ENCODE measurements around the gene DHDDS.

The DHDDS gene

DNA sequence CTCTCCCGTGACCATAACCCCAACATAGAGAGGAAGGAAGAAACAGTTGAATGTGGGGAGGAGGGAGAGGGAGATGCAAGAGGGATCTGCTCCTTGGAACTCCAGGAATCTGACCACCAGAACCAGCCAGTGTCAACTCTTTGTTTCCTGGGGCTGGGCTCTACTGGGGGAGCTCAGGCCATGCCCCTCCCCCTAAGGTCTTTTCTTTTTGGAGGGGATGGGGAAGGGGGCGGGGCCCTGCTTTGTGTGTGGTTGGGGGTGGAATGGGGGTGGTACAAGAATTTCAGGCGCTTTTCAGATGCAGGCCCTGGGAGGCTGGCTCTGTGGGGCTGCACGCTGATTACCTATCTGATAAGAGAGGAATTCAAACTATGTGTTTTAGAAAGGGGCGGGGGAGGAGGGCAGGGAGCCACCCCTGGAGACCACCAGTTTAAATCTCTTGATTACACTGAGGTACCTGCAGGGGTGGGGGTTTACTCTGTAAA lies 13.2 kb upstream of the DHDDS start:
- no peak for DNase-seq

DNA sequence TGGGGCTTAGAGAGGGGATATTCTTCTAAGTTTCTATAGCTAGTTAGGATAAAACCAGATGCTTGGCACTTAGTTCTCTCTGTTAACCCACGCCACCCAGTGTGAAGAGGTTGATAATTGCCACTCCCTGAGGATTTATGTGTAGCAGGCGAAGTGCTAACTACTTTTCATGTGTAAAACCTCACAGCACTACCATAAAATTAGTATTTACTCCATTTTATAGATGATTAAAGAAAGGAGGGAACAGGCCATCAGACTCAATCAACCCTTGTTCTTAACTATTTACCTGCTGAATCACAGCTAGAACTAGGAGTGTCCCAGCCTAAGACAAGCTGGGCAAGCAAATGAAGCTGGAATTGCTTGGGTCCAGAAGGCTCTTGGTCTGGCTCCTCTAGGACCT lies 12.6 kb upstream of the DHDDS start:
- DNase-seq, result no peak

DNA sequence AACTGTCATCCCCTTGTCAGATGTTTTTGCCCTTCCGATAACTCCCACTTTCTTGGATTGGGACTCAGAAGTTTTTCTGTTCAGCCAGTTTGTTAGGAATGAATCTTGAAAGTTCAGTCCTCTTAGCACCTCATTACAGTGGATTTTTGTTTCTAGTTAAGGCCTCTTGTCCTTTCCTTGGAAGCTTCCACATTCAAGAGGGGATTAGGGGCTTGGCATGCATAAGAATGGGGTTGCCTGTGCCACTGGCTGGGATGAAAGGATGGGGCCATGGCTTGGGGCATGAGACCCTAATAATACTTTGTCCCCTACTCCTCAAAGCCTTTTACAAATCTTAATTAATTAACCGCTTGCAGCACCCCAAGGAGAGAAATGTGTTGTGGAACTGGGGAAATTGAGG lies 2.4 kb upstream of the DHDDS start:
- DNase-seq, result no peak

DNA sequence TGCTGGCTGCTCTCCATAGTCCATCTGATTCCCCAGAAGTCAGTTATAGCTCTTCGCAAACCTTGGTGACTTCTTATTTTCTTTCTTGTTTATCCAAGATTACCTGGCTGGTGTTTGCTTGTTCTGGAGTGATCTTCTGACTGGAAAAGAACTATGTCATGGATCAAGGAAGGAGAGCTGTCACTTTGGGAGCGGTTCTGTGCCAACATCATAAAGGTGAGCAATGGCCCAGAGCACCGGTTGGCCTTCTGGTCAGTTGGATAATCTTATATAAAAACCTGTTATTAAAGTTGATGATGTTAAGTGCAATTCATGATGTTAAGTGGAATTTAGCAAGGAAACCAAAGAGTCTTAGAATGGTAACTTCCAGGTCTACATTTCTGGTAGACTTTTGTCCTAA lies 672 bp downstream of the DHDDS start:
- no peak for DNase-seq

GRCh38 chr1:26434161-26434752 lies 2.1 kb downstream of the DHDDS start:
- no peak for DNase-seq

GRCh38 chr1:26438041-26438440 lies 5.9 kb downstream of the DHDDS start:
- no peak for DNase-seq

DNA sequence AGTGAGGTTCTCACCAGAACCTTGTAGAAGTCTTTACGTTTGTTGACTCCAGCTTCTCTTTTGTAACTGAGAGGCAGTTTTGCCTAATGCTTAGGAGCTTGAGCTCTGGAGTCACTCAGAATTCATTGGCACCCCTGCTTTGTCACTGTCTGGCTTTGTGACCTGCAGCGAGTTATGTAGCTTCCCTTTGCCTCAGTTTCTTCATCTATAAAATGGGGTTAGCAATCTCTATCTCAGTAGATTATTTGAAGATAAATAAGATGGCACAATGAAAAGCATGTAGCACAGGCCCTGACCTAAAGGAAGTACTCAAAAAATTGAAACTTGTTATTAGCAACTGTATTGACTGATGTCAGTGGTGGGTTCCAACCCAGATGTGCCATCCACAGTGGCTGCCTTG lies 8.1 kb downstream of the DHDDS start:
- DNase-seq, result no peak

GRCh38 chr1:26449868-26450267 lies 17.7 kb downstream of the DHDDS start:
- DNase-seq, result no peak

DNA sequence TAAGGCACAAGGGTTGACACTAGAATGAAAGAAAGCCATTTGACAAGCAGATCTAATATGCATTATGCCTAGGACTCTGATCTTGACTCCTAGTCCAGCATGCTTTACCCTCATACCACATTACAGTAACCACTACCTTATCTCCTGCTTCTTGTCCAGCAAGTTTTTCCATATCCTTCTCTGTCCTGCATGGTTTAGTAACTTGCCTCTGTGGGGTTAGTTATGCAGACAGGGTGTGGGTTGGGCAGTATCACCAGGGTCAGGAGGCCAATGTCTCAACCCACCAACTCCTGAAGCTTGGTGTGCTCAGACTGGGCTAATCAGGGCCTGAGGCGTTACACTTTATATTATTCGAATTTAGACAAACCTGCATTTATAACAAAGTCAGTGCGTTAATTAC lies 18.8 kb downstream of the DHDDS start:
- no peak for DNase-seq

DNA sequence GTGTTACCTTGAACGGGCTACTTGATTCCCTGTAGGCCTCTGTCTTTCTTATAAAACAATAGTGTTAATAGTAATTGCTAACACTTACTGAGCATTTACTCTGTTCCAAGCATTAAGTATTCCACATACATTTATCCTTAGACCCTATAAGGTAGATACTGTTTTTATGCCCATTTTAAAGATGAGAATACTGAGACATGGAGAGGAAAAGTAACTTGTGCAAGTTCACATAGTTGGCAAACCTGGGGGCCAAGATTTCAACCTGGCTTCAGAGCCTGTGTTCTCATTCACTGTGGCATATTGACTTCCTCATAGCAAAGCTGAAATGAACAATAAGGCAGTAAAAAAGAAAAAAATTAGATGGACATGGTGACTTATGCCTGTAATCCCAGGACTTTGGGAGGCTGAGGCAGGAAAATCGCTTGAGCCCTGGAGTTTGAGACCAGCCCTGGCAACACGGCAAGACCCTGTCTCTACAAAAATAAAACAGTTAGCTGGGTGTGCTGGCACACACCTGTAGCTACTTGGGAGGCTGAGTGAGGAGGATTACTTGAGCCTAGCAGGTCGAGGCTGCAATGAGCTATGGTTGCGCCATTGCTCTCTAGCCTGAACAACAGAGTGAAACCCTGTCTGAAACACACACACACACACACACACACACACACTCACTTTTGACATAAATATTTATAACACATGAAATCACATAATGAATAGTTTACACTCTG lies 20.5 kb downstream of the DHDDS start:
- no peak for DNase-seq

GRCh38 chr1:26459148-26459547 lies 27.0 kb downstream of the DHDDS start:
- DNase-seq, result no peak

DNA sequence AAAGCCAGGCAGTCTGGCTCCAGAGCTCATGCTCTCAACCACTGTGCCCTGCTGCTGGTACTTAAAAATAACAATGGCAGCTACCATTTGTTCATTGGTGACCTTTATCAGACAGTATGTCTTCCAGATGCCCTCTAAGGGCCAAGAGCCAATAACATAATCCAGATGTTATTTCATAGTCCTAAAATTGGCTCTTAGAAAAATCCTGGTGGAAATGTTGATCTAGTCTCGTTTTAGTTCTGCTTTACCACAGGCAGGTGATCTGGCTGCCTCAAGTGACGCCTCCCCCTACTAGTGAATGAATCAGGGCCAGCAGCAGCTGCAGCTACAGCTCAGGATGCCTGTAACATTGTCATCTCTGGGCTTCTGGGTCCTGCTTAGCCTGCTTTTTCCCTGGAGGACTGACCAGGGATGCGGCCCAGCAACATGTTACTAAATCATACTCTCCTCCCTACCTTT lies 27.5 kb downstream of the DHDDS start:
- peak; percentile 76 for DNase-seq

DNA sequence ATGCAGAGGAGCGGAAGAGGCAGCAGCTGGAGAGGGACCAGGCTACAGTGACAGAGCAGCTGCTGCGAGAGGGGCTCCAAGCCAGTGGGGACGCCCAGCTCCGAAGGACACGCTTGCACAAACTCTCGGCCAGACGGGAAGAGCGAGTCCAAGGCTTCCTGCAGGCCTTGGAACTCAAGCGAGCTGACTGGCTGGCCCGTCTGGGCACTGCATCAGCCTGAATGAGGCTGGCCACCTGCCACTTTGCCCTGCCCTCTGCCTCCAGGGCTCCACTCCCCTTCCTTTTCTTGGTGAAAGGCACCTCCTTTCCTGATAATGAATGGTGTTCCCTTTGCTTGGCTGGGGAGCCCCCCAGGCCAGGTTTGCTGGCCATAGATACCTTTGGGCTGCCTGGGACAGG lies 36.8 kb downstream of the DHDDS start:
- DNase-seq, result peak; percentile 76

- peak; percentile 90 for DNase-seq
Measured at GRCh38 chr1:26469558-26469957, 37.4 kb downstream of the DHDDS start.

DNA sequence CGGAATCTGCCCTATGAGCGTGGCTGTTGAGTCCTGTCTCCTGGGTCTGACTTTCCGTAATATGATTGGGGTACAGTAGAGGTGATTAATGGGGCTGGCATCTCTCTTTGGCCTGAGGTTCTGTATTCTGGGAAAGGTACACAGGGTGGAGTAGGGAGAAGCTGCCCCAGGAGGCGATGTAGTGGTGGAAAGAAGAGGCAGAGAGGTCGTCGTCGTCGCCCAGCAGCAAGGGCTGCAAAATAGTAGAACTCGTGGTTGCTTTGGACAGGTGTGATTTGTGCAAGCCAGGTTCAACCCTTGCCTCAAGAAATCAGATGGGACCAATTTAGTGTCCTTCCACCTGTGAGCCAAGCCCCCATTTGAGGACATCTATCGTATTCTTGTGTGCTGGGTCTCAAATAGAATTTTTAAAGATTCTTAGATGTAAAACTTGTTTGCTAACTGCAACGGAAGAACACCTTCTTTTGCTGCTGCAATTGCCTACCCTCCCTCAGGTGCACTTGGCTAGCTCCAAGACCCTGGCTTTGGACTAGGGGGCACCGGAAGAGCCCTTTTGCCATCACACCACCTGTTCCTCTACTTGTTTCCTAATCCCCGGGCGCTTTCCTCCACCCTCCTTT lies 38.9 kb downstream of the DHDDS start:
- no peak for DNase-seq

GRCh38 chr1:26471498-26472319 lies 39.6 kb downstream of the DHDDS start:
- DNase-seq, result peak; percentile 85

DNA sequence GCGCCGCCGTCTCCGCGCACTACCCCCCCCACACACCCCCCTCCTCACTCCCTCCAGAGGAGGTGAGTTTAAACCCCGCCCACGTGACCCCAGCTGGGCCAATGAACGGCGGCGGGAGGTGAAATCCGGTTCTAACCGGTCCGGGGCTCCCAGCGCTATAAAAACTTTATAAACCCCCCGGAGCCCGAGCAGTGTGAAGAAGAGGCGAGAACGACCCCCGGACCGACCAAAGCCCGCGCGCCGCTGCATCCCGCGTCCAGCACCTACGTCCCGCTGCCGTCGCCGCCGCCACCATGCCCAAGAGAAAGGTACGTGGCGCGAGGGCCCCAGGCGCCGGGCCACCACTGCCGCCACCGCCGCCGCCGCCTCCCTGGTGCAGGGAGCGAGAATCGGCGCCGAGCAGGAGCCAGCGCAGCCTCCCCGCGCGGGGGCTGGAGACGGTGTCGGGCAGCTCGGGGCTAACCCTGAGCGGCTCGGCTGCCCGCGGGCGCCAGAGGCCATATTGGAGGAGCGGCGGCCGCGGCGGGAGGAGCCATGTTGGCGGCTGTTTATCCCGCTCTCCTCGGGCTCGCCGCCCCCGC lies 40.3 kb downstream of the DHDDS start, which contains the start of gene HMGN2:
Gene HMGN2, plus strand, starts transcription at position 121 of the 581 bp plus-strand sequence. Its CDS starts 173 bp downstream, at position 294.
- peak; percentile 97 for DNase-seq

GRCh38 chr1:26472901-26473845 lies 41.1 kb downstream of the DHDDS start:
- DNase-seq, result peak; percentile 91

GRCh38 chr1:26474818-26475217 lies 42.7 kb downstream of the DHDDS start:
- no peak for DNase-seq

DNA sequence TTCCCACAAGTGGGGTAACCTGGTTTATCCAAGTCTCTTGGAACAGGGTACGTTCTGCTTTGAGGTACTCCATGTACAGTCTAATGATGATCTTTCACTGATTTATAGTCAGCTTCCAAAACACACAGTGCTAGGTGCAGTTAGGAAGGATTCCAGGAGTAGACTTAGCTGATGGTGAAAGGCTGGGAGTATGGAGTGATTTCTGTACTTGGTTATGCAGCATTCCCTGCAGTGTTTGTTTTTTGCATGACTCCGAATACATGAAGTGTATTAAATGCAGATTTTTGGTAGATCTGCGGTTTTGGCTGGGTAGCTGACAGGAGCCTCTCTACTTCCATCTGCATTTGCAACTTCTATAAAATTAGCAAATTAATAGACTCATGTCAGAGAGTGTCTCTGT lies 43.9 kb downstream of the DHDDS start:
- DNase-seq, result no peak

GRCh38 chr1:26476958-26477357 lies 44.8 kb downstream of the DHDDS start:
- no peak for DNase-seq

Data from NCI-H1092 (cell line).